ENCODE measurements around the gene GPR161. TPM values are rescaled to one million over a fixed set of nuclear protein-coding genes. Genes with fewer than 3 reads are reported as not detected.

Gene GPR161
- polyA plus RNA-seq, 2 of the 4 experiments (the other 2 are of a cell fraction): 7.8 to 9.4 TPM

- POLR2A ChIA-PET: no interaction called here
- 85% methylated on average over 2 of the region's 2 CpGs for WGBS (ENCODE audit: missing lambda C conversion rate)
- H3K4me2 ChIP-seq: no peak overlapping the region
- ATAC-seq: no peak
- H3K9me3 ChIP-seq: no peaks in the 10 kb centered on the region
- peaks cover 13% of the 10 kb centered on the region for H3K4me1 ChIP-seq
- H3K4me3 ChIP-seq: no peak overlapping the region
- H3K27ac ChIP-seq: no peak overlapping the region
- no peak for FAIRE-seq
- TF ChIP-seq GATA3 (IDR thresholded peaks at IDR 0.05; ENCODE audit: borderline replicate concordance) (no peak), MAFK (IDR thresholded peaks at IDR 0.05; ENCODE audit: partially characterized antibody) (no peak), NR3C1 (IDR thresholded peaks at IDR 0.05) (no peak), RAD21 (conservative IDR thresholded peaks at IDR 0.05 in 1 of 2, IDR thresholded peaks at IDR 0.05 in 1 of 2) (no peak), FOXS1 (CRISPR knock-in tag; IDR thresholded peaks at IDR 0.05) (no peak), ELK1 (IDR thresholded peaks at IDR 0.05; ENCODE audit: low read depth, low read length) (no peak), HMGXB4 (CRISPR knock-in tag; IDR thresholded peaks at IDR 0.05; ENCODE audit: borderline replicate concordance) (no peak)
- CTCF ChIA-PET: interaction anchor here (1.2 to 7.4 kb wide), 6 partner anchors 9 to 101 kb away, joined by 3 to 100 read pairs (median 3); no protein-coding TSS in a partner anchor
- no peak for DNase-seq (ENCODE audit: low read depth in 1 of 2, low spot score in 1 of 2)
Measured at GRCh38 chr1:168086438-168086837, 50.3 kb downstream of the GPR161 start.

GRCh38 chr1:168085401-168085872 lies 51.3 kb downstream of the GPR161 start:
- no peak overlapping the region for H3K4me2 ChIP-seq

More at GRCh38 chr1:168085401-168085872, 51.3 kb downstream of the GPR161 start:
- Histone ChIP-seq H3K4me1 (peaks cover 13% of the 10 kb centered on the region), H3K4me3 (no peak overlapping the region), H3K9me3 (no peaks in the 10 kb centered on the region), H3K27ac (peak overlapping the region in 1 of 2 experiments; percentile 61; a peak in 2 of 6 replicates)
- DNase-seq (ENCODE audit: low read depth in 1 of 2, low spot score in 1 of 2): no peak
- ChIA-PET CTCF (interaction anchor here (0.6 to 7.4 kb wide), 23 partner anchors 8 to 485 kb away, joined by 3 to 100 read pairs (median 3); no protein-coding TSS in a partner anchor), POLR2A (interaction anchor here (0.7 kb wide), 1 partner anchor 370 kb away, joined by 3 read pairs; no protein-coding TSS in a partner anchor)
- 88% methylated on average over 16 of the region's 16 CpGs for WGBS (ENCODE audit: missing lambda C conversion rate)
- ATAC-seq: no peak
- no peak for FAIRE-seq
- TF ChIP-seq HDAC2 (IDR thresholded peaks at IDR 0.05) (no peak), HOXA7 (CRISPR knock-in tag; IDR thresholded peaks at IDR 0.05) (no peak), MAX (IDR thresholded peaks at IDR 0.05) (no peak), POLR2AphosphoS2 (conservative IDR thresholded peaks at IDR 0.05; ENCODE audit: low read length) (no peak), E2F6 (IDR thresholded peaks at IDR 0.05; ENCODE audit: borderline replicate concordance, low read depth) (no peak), TFCP2L1 (CRISPR knock-in tag; IDR thresholded peaks at IDR 0.05) (no peak), MAFK (IDR thresholded peaks at IDR 0.05; ENCODE audit: partially characterized antibody) (no peak), RCOR1 (IDR thresholded peaks at IDR 0.05; ENCODE audit: low read depth, low read length) (no peak), HMGXB4 (CRISPR knock-in tag; IDR thresholded peaks at IDR 0.05; ENCODE audit: borderline replicate concordance) (no peak), EHMT2 (IDR thresholded peaks at IDR 0.05; ENCODE audit: low read depth) (no peak), PHF8 (IDR thresholded peaks at IDR 0.05; ENCODE audit: borderline replicate concordance, low read depth) (no peak), GATA3 (IDR thresholded peaks at IDR 0.05; ENCODE audit: borderline replicate concordance) (no peak), SREBF2 (IDR thresholded peaks at IDR 0.05) (no peak), JUNB (IDR thresholded peaks at IDR 0.05) (no peak), KDM5A (IDR thresholded peaks at IDR 0.05) (no peak)

All from A549 (cell line).